Adrenal gland (tissue), 5 donors: Measurements from ENCODE around the gene SCAPER.

ENCODE experiments used
- CTCF ChIP-seq, 6 experiments: fragments of 450-650 bp in 4 of 6; fragments of 200-600 bp in 2 of 6; sonication (generic) in 1 of 6; IDR thresholded peaks; 1 replicate in 5 of 6; 2 replicates in 1 of 6; pipeline versions ENCODE4 v1.5.1 to v1.8.0; 2016 to 2021; ENCODE audit warnings: antibody characterized with exemption in 6 of 6, mild to moderate bottlenecking in 2 of 6, moderate library complexity in 1 of 6
- POLR2A ChIP-seq, 2 donors: fragments of 450-650 bp; IDR thresholded peaks; one replicate each; pipeline ENCODE4 v1.6.1; 2017; ENCODE audit warnings: antibody characterized with exemption in 2 of 2, mild to moderate bottlenecking in 2 of 2, moderate library complexity in 1 of 2
- donor health status: DM: no; HTN: no; CAD: no.

- TF ChIP-seq CTCF (IDR thresholded peaks at IDR 0.05) (no peak), POLR2A (IDR thresholded peaks at IDR 0.05) (no peak)
Observed at GRCh38 chr15:76942331-76942730, 37.2 kb upstream of the SCAPER start.
